Fibroblast of the aortic adventitia (primary cell): ENCODE results near the gene NPW. TPM values are rescaled to one million over a fixed set of nuclear protein-coding genes. Genes with fewer than 3 reads are reported as not detected.

Source experiments
- DNase-seq: peaks from one replicate; pipeline ENCODE4 v3.0.0-alpha.2; 2010; ENCODE audit warnings: low read depth
- H3K4me3 ChIP-seq: 2 replicates; pipeline ENCODE4 v1.5.1; 2011; ENCODE audit warnings: low read depth, mild to moderate bottlenecking, control low read depth, low read length, moderate library complexity
- total RNA-seq: library from RNA; depleted of rRNA; stranded (reverse); fragments of >200 nt; gene quantifications from 2 replicates; pipeline ENCODE4 v1.2.3, GENCODE V29; 2012; ENCODE audit warnings: low replicate concordance
- TF ChIP-seq, protein P1 (sequence below): IDR thresholded peaks from 2 replicates; pipeline ENCODE4 v1.5.1; 2011; ENCODE audit warnings: mild to moderate bottlenecking, low read length, control low read depth, inconsistent platforms; ENCODE audit not compliant: insufficient read depth

Gene NPW
- total RNA-seq, 1 donor, result 0.45 TPM

DNA sequence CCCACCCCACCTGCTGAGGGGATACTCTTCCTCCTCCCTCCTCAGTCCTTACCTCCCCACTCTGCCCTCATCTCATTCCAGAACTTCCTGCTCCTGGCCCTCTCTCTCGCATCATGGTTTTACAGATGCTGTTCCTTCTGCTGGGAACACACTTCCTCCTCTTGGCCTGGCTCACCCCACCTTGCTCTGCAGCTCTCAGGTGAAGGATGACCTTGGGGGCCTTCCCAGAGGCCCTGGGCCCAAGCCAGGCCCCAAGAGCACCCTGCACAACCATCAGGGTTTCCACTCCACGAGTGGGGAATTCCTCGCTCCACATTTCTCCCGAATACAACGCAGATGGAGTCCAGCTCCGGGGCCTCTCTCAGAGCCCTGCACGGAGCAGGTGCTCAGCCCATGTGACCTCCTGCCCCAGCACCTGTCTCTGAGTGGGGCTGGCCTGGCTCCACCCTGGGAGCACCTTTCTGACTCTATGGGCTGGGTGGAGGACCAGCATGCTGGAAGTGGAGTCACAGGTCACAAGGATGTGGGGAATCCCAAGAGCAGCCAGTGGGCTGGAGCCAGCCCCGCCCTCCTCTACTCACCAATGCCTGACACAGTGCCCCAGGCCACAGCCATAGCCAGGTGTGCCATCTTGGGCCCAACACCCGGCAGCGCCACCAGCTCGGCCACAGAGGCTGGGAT is 23.5 kb downstream of the NPW start:
- H3K4me3 ChIP-seq, result no peak overlapping the region
- TF ChIP-seq, protein P1, sequence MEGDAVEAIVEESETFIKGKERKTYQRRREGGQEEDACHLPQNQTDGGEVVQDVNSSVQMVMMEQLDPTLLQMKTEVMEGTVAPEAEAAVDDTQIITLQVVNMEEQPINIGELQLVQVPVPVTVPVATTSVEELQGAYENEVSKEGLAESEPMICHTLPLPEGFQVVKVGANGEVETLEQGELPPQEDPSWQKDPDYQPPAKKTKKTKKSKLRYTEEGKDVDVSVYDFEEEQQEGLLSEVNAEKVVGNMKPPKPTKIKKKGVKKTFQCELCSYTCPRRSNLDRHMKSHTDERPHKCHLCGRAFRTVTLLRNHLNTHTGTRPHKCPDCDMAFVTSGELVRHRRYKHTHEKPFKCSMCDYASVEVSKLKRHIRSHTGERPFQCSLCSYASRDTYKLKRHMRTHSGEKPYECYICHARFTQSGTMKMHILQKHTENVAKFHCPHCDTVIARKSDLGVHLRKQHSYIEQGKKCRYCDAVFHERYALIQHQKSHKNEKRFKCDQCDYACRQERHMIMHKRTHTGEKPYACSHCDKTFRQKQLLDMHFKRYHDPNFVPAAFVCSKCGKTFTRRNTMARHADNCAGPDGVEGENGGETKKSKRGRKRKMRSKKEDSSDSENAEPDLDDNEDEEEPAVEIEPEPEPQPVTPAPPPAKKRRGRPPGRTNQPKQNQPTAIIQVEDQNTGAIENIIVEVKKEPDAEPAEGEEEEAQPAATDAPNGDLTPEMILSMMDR, result no peak

DNA sequence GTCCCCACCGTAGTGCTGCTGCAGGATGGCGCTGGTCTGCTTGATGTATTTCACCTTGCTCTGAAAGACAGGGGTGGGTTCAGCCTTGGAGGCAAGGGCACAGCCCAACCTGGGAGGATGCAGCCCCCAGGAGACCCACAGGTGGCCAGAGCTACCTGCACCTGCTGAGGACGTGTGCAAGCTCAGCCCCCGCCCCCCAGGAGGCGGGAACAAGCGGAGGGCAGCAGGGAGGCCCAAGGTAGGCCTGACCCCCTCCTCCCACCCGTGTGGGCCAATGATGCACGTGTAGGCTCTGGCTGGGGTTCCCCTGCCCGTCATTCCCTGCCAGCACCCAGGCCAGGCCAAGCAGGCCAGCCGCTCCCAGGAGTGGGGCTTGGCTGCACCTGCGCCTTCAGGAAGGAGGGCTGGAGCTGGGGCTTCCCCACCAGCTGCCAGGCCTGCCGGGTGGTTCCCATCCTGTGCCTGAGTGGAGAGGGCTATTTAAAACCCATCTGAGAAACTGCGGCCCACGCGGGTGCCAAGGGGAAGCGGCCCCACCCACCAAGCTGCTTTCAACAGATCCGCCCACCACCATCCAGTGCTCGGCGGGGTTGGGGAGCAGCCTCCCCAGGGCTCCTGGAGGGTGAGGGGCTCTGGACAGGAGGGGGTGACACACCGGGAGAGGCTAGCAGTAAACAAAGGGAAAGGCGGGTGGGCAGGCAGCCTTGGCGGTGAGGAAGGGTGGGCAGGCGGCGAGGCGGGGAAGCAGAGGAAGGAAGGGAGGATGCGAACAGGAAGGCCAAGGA is 24.3 kb downstream of the NPW start:
- TF ChIP-seq, protein P1, result no peak
- DNase-seq, result no peak
- no peak overlapping the region for H3K4me3 ChIP-seq

More for the DNA sequence above, 23.5 kb downstream of the NPW start:
- DNase-seq, result no peak

DNA sequence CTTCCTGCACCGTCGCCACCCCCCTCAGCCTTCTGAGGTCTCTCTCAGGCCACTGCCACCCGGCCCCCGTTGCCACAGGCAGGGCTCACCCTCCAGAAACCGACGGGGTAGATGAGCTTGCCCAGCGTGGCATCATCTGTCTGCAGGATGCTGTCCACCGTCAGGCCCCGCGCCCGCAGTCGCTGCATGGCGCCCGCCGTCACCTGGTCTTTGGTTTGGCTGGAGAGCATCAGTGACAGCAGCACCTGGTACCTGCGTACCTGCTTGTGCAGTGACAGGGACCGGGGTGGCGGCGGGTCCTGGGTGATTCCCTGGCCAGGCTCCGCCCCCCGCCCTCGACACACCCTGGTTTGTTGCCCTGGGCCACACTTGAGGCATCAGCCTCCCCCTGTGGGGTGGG is 25.0 kb downstream of the NPW start:
- TF ChIP-seq, protein P1, result no peak
- no peak for DNase-seq
- no peak overlapping the region for H3K4me3 ChIP-seq

DNA sequence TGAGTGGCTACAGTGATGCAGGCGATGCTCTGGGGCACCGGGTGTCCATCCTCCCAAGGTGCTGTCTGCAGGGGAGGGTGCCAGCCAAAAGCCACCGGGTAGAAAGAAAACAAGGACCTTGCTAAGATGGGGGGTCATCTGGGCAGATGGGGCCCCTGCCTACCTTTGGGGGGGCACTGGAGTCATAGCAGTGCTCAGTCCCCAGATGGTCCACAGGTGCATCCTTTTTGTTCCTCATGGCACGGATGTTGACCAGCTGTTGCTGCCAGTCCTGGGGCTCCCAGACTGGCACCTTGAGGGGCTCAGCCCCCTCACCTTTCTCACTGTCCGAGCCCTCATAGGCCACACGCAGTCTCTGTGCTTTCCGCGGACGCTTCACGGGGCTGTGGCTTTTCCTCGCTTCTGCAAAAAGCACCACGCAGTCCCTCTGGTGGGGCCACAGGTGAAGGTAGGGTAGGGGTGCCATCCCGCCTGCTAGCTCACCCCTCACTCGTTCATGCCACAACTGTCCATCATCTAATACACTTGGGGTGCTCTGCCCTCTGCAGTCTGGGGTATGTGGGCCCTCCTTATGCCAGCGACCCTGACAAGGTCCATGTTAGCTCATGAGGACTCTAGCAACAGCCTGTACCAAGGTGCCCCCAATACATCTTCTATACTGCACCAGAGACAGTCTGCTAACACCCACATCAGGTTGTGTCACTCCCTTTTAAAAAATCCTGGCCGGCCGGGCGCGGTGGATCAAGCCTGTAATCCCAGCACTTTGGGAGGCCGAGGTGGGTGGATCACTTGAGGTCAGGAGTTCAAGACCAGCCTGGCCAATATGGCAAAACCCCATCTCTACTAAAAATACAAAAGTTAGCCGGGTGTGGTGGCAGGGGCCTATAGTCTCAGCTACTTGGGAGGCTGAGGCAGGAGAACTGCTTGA is 26.6 kb downstream of the NPW start:
- no peak overlapping the region for H3K4me3 ChIP-seq
- TF ChIP-seq, protein P1, result no peak
- DNase-seq, result no peak

DNA sequence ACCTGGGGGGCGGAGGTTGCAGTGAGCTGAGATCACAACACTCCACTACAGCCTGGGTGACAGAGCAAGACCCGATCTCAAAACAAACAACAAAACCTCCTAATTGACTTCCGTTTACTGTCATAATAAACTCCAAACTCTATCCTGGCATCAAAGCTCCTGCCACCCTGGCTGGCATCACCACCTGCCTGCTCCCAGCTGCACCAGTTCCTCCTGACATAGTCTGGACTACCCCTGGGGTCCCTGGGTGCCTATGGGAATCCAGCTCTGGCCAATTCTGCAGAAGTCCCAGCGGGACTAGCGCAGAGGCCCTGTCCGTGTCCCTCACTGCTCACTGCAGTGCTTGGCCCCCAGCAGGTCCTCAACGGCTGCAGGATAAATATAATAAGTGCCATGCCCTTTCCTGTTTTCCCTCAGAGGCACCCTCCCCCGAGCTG is 27.3 kb downstream of the NPW start:
- H3K4me3 ChIP-seq, result peak overlapping the region; percentile 73
- TF ChIP-seq, protein P1, result no peak
- DNase-seq, result no peak

DNA sequence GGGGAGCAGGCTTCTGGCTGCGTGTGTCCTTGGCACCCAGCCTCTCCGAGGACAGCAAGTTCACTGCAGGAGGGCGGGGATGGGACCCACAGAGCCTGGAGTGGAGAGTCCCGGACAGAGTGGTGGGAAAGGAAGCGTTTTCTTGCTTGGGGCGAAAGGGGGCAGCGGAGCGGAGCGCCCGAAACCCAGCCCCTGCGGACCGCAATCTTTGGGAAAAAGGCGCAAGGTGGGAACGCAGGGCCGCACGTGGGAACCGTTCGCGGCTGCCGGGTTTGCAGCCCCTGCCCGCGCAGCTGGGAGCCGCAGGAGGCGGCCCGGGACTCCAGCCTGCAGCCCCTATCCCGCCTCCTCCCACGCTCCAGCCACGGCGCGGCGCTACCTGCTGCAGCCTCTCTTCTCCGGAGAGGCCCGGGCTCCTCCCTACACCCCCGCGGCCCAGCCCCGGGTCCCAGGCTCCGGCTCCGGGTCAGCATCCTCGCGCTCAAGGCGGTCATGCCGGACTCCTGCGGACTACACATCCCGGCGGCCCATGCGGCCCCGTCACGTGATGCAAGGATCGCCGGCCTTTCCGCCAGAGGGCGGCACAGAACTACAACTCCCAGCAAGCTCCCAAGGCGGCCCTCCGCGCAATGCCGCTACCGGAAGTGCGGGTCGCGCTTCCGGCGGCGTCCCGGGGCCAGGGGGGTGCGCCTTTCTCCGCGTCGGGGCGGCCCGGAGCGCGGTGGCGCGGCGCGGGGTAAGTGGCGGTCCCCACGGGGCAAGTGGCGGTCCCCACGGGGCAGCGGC is 27.9 kb downstream of the NPW start, which contains the start of the genes NTHL1 and TSC2:
TSS of gene NTHL1 (minus strand) at position 505 of the 786 bp plus-strand sequence. CDS start at position 494, 11 bp downstream.
TSS of gene TSC2 (plus strand) at position 656 of the 786 bp plus-strand sequence. CDS start 631 bp downstream, outside the sequence.
- peak; percentile 94 for DNase-seq
- TF ChIP-seq, protein P1, result peak; percentile 55
- H3K4me3 ChIP-seq, result peak within 1 kb of the TSS; percentile 93
